Mesenchymal stem cell (in vitro differentiated cells and primary cell): Measurements from ENCODE around the gene G2E3.
"Not testable (repeated sequence)": the region's sequence is repeated elsewhere in the genome, so short reads cannot be mapped to it uniquely, and the experiment has no call there.

ENCODE experiments used
- DNase-seq: peaks from one replicate; pipeline ENCODE4 v3.0.0-alpha.2; 2013
- H2AFZ ChIP-seq: one replicate; pipeline ENCODE4 v1.6.1; 2013; ENCODE audit warnings: low read depth, mild to moderate bottlenecking, control low read depth, inconsistent platforms, low read length, moderate library complexity
- H2AK5ac ChIP-seq: 2 replicates; pipeline ENCODE4 v1.6.1; 2013; ENCODE audit warnings: low read length, moderate library complexity, mild to moderate bottlenecking, inconsistent platforms; ENCODE audit not compliant: severe bottlenecking
- H2BK120ac ChIP-seq: one replicate; pipeline ENCODE4 v1.6.1; 2013; ENCODE audit warnings: low read depth, mild to moderate bottlenecking, inconsistent platforms, low read length, moderate library complexity
- H2BK12ac ChIP-seq, 2 experiments: one replicate each; pipeline ENCODE4 v1.6.1; 2013; ENCODE audit warnings: inconsistent platforms in 2 of 2, low read length in 2 of 2, mild to moderate bottlenecking in 2 of 2, moderate library complexity in 2 of 2, control low read depth in 1 of 2
- H2BK15ac ChIP-seq: one replicate; pipeline ENCODE4 v1.6.1; 2013; ENCODE audit warnings: mild to moderate bottlenecking, low read depth, inconsistent platforms; ENCODE audit not compliant: poor library complexity, severe bottlenecking
- H2BK5ac ChIP-seq: 2 replicates; pipeline ENCODE4 v1.6.1; 2013; ENCODE audit warnings: low read depth, mild to moderate bottlenecking, low read length, control low read depth, inconsistent platforms; ENCODE audit not compliant: poor library complexity, severe bottlenecking
- H3K14ac ChIP-seq, 2 experiments: one replicate each; pipeline ENCODE4 v1.6.1; 2013; ENCODE audit warnings: inconsistent platforms in 2 of 2, low read length in 2 of 2, control low read depth in 1 of 2, mild to moderate bottlenecking in 1 of 2, moderate library complexity in 1 of 2
- H3K18ac ChIP-seq, 2 experiments: one replicate each; pipeline ENCODE4 v1.6.1; 2013; ENCODE audit warnings: inconsistent platforms in 2 of 2, low read length in 2 of 2, control low read depth in 1 of 2, low read depth in 1 of 2, mild to moderate bottlenecking in 1 of 2
- H3K23ac ChIP-seq, 2 experiments: one replicate each; pipeline ENCODE4 v1.6.1; 2013; ENCODE audit warnings: inconsistent platforms in 2 of 2, low read length in 2 of 2, mild to moderate bottlenecking in 2 of 2, moderate library complexity in 2 of 2, control low read depth in 1 of 2
- H3K27ac ChIP-seq: 2 replicates; pipeline ENCODE4 v1.5.1; 2013; ENCODE audit warnings: mild to moderate bottlenecking, moderate library complexity, low read length, control low read depth, inconsistent platforms; ENCODE audit not compliant: poor library complexity, severe bottlenecking
- H3K27me3 ChIP-seq, 2 experiments: 2 replicates each; pipeline versions ENCODE4 v1.6.1 to v1.7.0; 2013; ENCODE audit warnings: low read length in 2 of 2, mild to moderate bottlenecking in 2 of 2, moderate library complexity in 2 of 2, control low read depth in 1 of 2, inconsistent platforms in 1 of 2; ENCODE audit not compliant: control insufficient read depth in 1 of 2, insufficient read depth in 1 of 2
- H3K36me3 ChIP-seq, 2 experiments: 2 replicates each; pipeline versions ENCODE4 v1.6.1 to v1.7.0; 2013; ENCODE audit warnings: low read length in 2 of 2, control low read depth in 1 of 2, inconsistent platforms in 1 of 2, low read depth in 1 of 2, mild to moderate bottlenecking in 1 of 2; ENCODE audit not compliant: insufficient read depth in 2 of 2, control insufficient read depth in 1 of 2
- H3K4ac ChIP-seq, 2 experiments: one replicate each; pipeline ENCODE4 v1.6.1; 2013; ENCODE audit warnings: inconsistent platforms in 2 of 2, low read length in 2 of 2, mild to moderate bottlenecking in 2 of 2, moderate library complexity in 2 of 2, control low read depth in 1 of 2, low read depth in 1 of 2
- H3K4me1 ChIP-seq: 2 replicates; pipeline ENCODE4 v1.6.1; 2013; ENCODE audit warnings: low read depth, low read length, control low read depth; ENCODE audit not compliant: control insufficient read depth, insufficient read depth
- H3K4me2 ChIP-seq: 2 replicates; pipeline ENCODE4 v1.6.1; 2013; ENCODE audit warnings: low read length, mild to moderate bottlenecking, inconsistent platforms; ENCODE audit not compliant: poor library complexity, severe bottlenecking
- H3K4me3 ChIP-seq, 2 experiments: 2 replicates each; pipeline versions ENCODE4 v1.5.1 to v1.7.0; 2013; ENCODE audit warnings: low read length in 2 of 2, mild to moderate bottlenecking in 2 of 2, control low read depth in 1 of 2, low read depth in 1 of 2; ENCODE audit not compliant: insufficient read depth in 1 of 2
- H3K79me1 ChIP-seq: replicated peaks from 2 replicates; pipeline ENCODE4 v1.6.1; 2013; ENCODE audit warnings: mild to moderate bottlenecking, control low read depth, low read length, inconsistent platforms; ENCODE audit not compliant: poor library complexity, severe bottlenecking
- H3K9ac ChIP-seq: 2 replicates; pipeline ENCODE4 v1.7.0; 2013; ENCODE audit warnings: mild to moderate bottlenecking, low read length, moderate library complexity
- H3K9me3 ChIP-seq: 2 replicates; pipeline ENCODE4 v1.7.0; 2013; ENCODE audit warnings: mild to moderate bottlenecking, low read length; ENCODE audit not compliant: control insufficient read depth
- H4K8ac ChIP-seq: one replicate; pipeline ENCODE4 v1.6.1; 2013; ENCODE audit warnings: inconsistent platforms, mild to moderate bottlenecking, low read length, moderate library complexity
- H4K91ac ChIP-seq: one replicate; pipeline ENCODE4 v1.6.1; 2013; ENCODE audit warnings: mild to moderate bottlenecking, low read length, inconsistent platforms
- WGBS: methylation state at CpG from one replicate; pipeline ENCODE4 v1.1.7; 2013; ENCODE audit warnings: mixed read lengths; 5-methylcytosine and 5-hydroxymethylcytosine counted together

Gene G2E3

DNA sequence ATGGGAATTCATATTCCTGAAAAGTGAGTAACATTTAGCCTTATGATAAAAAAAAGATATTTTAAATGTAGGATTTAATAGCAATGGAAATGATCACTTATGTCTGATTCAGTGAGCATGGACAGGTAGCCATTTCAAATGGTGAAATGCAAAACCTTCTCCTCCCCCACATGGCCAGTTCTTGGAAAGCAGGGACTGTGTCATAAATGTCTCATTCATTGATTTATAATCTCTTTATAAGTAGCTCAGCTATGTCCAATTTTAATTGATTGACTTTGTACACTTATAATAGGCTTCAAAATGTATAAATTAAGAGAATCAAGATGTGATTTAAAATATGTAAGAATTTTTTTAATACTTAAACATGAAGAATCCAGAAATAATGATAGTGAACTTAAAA is 38.5 kb downstream of the G2E3 start:
- DNase-seq = no peak
- H3K4me3 ChIP-seq = no peak overlapping the region
- no peak overlapping the region for H3K14ac ChIP-seq
- no peak overlapping the region for H3K27ac ChIP-seq
- H2BK120ac ChIP-seq = no peak overlapping the region
- H2AK5ac ChIP-seq = no peak overlapping the region
- no peak overlapping the region for H3K4me2 ChIP-seq
- no peaks in the 10 kb centered on the region for H3K9me3 ChIP-seq
- no peak overlapping the region for H2BK5ac ChIP-seq
- no peaks in the 10 kb centered on the region for H3K27me3 ChIP-seq
- no peak overlapping the region for H3K4ac ChIP-seq
- no peak overlapping the region for H3K9ac ChIP-seq
- no peak overlapping the region for H2BK12ac ChIP-seq
- peaks cover 11% of the 10 kb centered on the region for H3K79me1 ChIP-seq
- no peak overlapping the region for H4K8ac ChIP-seq
- no peak overlapping the region for H4K91ac ChIP-seq
- H3K4me1 ChIP-seq = no peaks in the 10 kb centered on the region
- H3K18ac ChIP-seq = no peak overlapping the region
- no peak overlapping the region for H2AFZ ChIP-seq
- peaks cover 5 to 70% of the 10 kb centered on the region in 2 experiments for H3K36me3 ChIP-seq
- H3K23ac ChIP-seq = no peak overlapping the region
- no peak overlapping the region for H2BK15ac ChIP-seq

DNA sequence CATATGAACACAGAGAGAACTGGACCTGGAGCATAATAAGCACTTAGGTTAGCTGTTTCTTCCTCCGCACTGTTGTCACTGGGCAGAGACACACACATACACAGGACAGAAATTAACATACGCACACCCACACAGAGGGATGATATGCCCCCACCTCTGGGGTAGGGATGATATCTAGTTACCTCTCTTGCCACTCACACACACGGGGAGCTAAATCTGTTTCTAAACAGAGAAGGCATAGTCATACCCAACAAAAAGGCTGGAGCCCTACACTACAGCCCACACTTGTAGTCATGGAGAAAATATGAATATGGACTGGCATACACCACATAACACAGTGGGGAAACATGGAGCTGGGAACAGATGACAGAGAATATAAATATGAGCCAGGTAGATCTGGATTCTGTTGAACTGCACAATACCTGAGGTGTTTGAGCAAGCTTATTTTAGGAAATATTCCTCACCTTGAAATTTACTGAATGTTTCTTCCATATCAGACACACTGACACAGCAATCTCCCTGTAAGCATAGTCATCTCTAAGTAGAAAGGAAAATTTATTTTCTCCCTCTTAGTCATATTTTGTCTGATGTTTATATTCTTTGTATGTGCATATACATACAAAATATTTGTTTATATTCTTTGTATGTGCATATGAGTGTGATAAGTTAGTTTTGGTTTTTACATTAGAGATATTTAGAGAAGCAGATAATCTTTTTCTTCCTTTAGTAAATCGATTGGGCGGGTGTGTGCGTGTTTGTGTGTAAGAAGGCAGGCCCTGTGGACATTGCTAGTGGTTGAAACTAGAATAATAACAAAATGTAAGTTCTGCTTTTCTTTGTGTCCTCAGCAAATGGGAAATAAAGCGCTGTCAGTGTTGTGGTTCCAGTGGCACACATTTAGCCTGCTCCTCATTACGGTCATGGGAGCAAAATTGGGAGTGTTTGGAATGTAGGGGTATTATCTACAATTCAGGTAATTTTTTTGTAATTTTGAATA is 42.3 kb downstream of the G2E3 start:
- Histone ChIP-seq H3K9me3 (no peaks in the 10 kb centered on the region), H4K8ac (no peak overlapping the region), H3K4me2 (no peak overlapping the region), H2BK15ac (no peak overlapping the region), H2BK5ac (no peak overlapping the region), H3K4me1 (no peaks in the 10 kb centered on the region), H3K79me1 (peaks cover 19% of the 10 kb centered on the region), H2AFZ (no peak overlapping the region), H3K18ac (no peak overlapping the region), H3K27me3 (no peaks in the 10 kb centered on the region), H3K27ac (no peak overlapping the region), H3K14ac (no peak overlapping the region), H2BK12ac (no peak overlapping the region), H3K4ac (no peak overlapping the region), H2AK5ac (no peak overlapping the region), H3K23ac (no peak overlapping the region), H3K36me3 (peaks cover 18 to 86% of the 10 kb centered on the region in 2 experiments), H3K9ac (no peak overlapping the region), H4K91ac (no peak overlapping the region), H3K4me3 (no peak overlapping the region), H2BK120ac (no peak overlapping the region)
- DNase-seq = no peak
- WGBS = over 99% methylated on average over 8 of the region's 8 CpGs

GRCh38 chr14:30603402-30603801 is 44.4 kb downstream of the G2E3 start:
- Histone ChIP-seq H3K27ac (no peak overlapping the region), H3K4me1 (no peaks in the 10 kb centered on the region), H3K4me3 (no peak overlapping the region), H3K36me3 (peaks cover 14 to 86% of the 10 kb centered on the region in 2 experiments), H3K14ac (no peak overlapping the region), H2BK5ac (no peak overlapping the region), H2BK120ac (no peak overlapping the region), H3K9me3 (no peaks in the 10 kb centered on the region), H2AFZ (no peak overlapping the region), H3K9ac (no peak overlapping the region), H4K91ac (no peak overlapping the region), H2AK5ac (no peak overlapping the region), H3K4me2 (no peak overlapping the region), H3K18ac (no peak overlapping the region), H2BK15ac (no peak overlapping the region), H2BK12ac (no peak overlapping the region), H3K79me1 (peaks cover 16% of the 10 kb centered on the region), H4K8ac (no peak overlapping the region), H3K23ac (no peak overlapping the region), H3K27me3 (no peaks in the 10 kb centered on the region), H3K4ac (no peak overlapping the region)
- DNase-seq = no peak
- WGBS = 96% methylated on average over 3 of the region's 3 CpGs

DNA sequence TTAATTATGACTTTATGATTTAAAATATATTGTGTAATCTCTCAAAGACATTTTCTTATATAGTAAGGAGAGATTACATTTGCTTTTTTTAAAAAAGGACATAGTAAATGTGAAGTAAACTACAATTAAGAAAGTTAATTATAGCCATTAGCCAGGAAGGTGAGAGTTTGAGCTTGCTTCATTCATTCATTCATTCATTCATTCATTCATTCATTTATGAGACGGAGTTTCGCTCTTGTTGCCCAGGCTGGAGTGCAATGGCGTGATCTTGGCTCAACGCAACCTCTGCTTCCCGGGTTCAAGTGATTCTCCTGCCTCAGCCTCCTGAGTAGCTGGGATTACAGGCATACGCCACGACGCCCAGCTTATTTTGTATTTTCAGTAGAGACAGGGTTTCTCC is 45.7 kb downstream of the G2E3 start:
- H3K27me3 ChIP-seq, DNase-seq, H3K4me1 ChIP-seq, H2AFZ ChIP-seq, H2BK15ac ChIP-seq, H3K4me2 ChIP-seq, H3K23ac ChIP-seq, H2BK12ac ChIP-seq, H3K14ac ChIP-seq, H3K9ac ChIP-seq, H2AK5ac ChIP-seq, H3K4ac ChIP-seq, H4K91ac ChIP-seq, H3K4me3 ChIP-seq, H3K27ac ChIP-seq, H4K8ac ChIP-seq, H2BK5ac ChIP-seq, H2BK120ac ChIP-seq, H3K18ac ChIP-seq, H3K9me3 ChIP-seq: not testable (repeated sequence)
- WGBS = 98% methylated on average over 8 of the region's 8 CpGs
- Histone ChIP-seq H3K36me3 (peaks cover 14 to 77% of the 10 kb centered on the region in 2 experiments), H3K79me1 (peaks cover 16% of the 10 kb centered on the region)
